Activated CD4-positive, alpha-beta T cell treated with anti-CD3 and anti-CD28 coated beads for 4 hours (primary cell): Measurements from ENCODE around the gene CMYA5.
"Not testable (repeated sequence)": the region's sequence is repeated elsewhere in the genome, so short reads cannot be mapped to it uniquely, and the experiment has no call there.

Source experiments
- DNase-seq, 2 donors: peaks; one replicate each; pipeline ENCODE4 v3.0.0-alpha.2; 2020

The CMYA5 gene

DNA sequence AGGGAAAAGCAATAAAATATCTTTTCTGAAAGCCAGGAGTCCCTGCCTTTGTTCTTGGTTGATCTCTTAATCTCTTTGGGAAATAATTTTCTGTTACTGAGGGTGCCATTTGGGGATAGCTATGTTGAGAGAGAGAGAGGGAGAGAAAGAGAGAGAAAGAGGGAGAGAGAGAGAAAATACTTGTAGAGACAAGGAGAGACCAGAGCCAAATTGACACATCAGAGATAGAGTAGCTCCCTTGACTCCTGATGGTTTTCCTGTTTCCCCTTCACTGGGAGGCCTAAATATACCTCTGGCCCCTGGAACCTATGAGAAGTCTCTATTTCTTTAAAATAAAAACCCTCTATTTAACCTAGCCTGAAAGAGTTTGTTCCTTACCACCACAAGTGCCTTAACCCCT lies 14.9 kb downstream of the CMYA5 start:
- DNase-seq = no peak

DNA sequence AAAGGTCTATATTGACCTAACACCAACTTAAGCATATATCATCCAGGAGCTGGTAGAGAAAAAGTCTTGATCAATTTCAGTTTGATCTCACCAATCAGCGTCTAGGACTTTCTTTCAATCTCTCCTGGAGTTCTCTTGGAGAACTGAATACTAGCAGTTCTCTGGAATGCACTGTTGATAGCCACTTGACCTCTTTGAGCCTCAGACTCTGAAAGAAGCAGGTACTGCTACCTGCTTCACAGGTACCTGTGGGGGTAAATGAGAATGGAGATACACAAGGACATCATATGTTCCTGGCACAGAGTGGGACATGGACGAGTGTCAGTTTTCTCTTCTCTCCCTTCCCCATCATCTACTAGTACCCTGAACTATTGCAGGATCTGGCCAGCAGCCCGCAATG lies 16.0 kb downstream of the CMYA5 start:
- no peak for DNase-seq

DNA sequence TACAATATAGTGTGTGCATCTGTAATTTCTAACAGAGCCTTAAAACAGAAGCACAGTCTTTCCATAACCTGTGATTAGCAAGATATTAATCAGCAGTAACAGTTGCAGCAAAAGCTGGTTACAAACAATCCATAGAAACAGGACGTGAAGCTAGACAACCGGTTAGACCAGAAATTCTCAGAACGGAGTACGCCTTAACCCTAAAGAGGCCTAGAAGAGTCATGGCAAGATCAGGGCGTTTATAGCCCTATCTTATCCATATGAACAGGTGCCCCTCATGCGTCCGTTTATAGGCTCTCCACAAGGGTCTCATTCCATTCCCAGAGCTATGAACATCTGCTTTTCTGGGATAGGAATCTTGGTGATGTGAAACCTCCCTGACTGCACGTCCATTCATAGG lies 16.7 kb downstream of the CMYA5 start:
- DNase-seq = not testable (repeated sequence)

DNA sequence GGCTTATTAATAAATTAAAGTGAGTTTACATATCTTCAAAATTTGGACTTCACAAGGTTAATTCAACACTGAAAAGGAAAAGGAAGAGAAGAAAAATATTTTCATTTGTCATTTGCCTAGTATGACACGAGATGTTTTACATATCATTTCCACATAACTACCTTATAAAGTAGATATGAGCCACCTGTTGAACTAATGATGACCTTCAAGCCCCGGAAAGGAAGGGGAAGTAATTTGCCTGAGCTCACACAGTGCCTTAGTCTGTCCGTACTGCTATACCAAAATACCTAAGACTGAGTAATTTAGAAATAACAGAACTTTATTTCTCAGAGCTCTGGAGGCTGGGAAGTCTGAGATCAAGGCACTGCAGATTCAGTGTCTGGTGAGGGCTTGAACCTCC lies 17.9 kb downstream of the CMYA5 start:
- DNase-seq = no peak

DNA sequence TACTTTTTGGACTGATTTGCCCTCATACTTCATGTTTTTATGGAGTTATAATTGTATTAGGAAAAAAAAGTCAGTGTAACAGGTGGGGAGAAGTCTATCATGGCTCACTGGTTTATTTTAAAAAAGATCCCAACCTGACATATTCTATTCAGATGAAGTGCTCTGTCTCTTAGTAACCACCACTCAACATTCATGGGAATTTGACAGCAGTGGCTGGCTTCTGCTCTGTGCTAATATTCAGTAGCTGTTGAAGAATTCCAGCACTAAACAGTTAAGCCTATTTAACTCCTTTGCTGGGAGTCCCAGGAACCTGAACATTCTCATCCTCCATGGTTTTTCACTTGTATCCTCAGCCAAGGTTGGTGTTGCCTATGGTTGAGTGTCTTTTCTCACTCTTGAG lies 23.1 kb downstream of the CMYA5 start:
- DNase-seq = no peak

DNA sequence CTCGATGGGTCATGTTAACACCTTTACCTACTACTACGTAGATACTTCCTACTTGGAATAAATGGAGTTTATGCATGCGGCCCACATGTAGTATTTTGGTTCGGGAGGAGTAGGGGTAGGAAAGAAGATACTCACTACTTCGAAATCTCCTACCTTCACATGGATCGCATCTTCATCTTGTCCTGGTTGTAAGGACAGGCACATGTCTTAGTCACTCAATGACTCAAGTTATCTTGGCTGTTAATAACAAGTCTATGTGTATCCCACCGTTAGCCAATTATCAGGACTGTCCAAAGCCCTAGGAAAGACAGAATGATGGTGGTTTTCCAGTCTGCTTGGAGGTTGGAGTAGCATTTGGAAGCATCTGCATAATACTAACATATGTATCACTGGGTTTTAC lies 24.1 kb downstream of the CMYA5 start:
- no peak for DNase-seq

DNA sequence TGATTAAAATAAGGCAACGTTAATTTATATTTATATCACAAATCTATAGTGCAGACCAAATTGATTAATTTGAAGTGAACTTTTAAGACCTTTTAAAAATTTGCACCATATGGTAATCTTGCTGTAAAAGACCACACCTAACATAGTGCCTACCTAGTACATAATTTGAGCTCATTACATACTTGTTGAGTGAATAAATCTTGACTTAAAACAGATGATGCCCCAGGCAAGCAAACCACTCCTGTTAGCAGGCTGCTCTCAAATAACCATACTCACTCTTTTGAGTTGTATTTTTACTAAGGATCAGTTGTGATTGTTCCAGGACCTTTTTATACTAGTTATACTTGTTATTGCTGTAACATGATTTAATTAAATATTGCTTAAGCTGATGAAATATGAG lies 27.2 kb downstream of the CMYA5 start:
- DNase-seq = no peak

DNA sequence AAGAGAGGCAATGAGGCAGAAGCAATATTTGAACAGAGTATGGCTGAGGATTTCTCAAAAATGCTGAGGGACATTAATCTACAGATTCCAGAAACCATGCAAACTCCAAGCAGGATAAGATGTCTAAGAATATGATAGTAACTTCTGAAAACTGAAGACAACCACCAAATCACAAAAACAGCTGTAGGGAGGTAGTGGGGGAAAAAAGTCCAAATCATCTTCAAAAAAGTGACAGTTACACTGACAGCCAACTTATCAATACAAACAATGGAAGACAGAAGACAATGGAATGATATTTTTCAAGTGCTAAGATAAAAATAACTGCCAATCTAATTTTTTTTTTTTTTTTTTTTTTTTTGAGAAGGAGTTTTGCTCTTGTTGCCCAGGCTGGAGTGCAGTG lies 30.5 kb downstream of the CMYA5 start:
- no peak for DNase-seq

DNA sequence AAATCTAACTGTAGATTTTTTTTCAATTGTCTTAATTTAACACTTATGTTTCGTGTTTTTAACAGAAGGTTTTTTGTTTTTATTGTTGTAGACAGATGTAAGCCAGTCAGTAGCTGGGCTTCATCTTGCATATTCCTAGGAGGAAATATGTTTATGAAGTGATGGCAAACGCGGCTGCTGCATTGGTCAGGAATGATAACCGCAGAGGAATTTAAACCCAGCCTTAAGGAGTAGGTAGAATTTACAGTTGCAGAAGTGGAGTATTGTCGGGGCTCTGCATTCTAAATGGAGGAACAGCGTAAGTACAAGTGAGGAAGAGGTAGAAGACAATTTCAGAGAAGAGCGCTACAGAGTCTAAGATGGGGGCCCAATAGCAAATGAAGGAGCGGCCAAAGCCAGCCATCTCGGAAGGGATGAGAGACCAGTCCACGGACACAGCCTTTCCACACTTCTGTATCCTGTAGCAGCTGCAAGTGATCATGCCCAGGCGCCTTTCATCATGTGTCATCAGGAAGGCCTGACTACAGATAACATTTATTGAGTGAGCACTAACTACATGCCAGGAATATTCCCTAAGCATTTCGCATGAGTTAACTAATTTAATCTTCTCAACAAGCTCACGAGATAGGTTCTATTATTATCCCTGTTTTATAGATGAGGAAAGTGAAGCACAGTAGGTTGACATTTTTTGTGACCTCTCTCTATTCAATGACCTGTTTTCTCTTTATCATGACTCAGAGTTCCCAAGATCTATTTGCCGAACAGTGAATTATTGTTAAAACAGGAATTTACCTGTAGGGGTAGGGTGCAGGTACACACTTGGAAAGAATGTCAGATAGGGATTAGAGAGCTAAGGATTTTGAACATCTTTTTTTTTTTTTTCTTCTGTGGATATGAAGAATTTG lies 38.1 kb downstream of the CMYA5 start:
- no peak for DNase-seq

DNA sequence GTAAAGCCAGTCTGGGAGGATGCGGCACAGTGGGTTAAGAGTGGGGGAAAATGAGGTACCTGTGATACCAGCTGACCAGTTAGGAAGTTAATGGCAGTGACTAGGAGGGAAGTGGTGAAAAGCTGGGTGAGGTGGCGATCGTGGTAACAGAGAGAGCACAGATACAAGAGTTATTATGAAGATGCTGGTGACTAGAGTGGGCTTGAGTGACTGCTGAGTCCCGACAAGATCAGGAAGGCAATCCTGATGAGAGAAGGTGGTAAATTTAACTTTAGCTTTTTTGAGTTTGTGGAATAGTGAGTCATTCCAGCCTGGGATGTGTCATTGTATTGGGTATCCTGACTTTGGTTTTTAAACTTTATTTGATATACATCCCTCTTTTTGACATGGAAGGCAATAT lies 38.8 kb downstream of the CMYA5 start:
- no peak for DNase-seq

DNA sequence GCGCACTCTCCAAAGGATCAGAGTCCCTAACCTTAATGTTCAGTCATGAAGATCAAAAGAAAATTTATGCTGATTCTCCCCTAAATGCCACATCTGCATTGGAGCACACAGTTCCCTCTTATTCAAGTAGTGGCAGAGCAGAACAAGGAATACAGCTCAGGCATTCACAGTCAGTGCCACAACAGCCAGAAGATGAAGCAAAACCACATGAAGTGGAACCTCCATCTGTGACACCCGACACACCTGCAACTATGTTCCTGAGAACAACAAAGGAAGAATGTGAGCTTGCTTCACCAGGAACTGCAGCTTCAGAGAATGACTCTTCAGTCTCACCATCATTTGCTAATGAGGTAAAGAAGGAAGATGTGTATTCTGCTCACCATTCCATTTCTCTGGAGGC lies 40.0 kb downstream of the CMYA5 start:
- no peak for DNase-seq

DNA sequence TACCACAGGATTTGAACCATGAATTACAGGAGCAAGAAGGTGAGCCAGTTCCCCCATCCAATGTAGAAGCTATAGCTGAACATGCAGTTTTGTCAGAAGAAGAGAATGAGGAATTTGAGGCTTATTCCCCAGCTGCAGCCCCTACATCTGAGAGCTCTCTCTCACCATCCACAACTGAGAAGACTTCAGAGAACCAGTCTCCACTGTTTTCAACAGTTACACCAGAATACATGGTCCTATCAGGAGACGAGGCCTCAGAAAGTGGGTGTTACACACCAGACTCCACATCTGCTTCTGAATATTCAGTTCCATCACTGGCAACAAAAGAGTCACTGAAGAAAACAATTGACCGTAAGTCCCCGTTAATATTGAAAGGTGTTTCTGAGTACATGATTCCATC lies 40.9 kb downstream of the CMYA5 start:
- DNase-seq = no peak

DNA sequence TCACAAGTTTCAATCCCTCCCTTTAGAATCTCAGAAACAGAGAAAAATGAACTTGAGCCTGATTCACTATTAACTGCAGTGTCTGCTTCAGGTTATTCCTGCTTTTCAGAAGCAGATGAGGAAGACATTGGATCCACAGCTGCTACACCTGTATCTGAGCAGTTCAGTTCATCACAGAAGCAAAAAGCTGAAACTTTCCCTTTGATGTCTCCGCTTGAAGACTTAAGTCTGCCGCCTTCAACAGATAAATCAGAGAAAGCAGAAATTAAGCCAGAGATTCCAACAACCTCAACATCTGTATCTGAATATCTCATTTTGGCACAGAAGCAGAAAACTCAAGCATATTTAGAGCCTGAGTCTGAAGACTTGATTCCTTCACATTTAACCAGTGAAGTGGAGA lies 42.1 kb downstream of the CMYA5 start:
- no peak for DNase-seq

DNA sequence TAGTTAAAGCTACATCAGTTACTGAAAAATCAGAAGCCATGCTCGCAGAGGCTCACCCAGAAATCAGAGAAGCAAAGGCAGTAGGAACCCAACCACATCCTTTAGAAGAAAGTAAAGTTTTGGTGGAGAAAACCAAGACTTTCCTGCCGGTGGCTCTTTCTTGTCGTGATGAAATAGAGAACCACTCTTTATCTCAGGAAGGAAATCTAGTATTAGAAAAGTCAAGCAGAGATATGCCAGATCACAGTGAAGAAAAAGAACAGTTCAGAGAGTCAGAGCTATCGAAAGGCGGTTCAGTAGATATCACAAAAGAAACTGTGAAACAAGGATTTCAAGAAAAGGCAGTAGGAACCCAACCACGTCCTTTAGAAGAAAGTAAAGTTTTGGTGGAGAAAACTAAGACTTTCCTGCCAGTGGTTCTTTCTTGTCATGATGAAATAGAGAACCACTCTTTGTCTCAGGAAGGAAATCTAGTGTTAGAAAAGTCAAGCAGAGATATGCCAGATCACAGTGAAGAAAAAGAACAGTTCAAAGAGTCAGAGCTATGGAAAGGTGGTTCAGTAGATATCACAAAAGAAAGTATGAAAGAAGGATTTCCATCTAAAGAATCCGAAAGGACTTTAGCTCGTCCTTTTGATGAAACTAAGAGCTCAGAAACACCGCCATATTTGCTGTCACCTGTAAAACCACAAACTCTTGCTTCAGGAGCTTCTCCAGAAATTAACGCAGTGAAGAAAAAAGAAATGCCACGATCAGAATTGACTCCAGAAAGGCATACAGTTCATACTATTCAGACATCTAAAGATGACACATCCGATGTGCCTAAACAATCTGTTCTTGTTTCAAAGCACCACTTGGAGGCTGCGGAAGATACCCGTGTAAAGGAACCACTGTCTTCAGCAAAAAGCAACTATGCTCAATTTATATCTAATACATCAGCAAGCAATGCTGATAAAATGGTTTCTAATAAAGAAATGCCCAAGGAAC lies 47.2 kb downstream of the CMYA5 start:
- no peak for DNase-seq

DNA sequence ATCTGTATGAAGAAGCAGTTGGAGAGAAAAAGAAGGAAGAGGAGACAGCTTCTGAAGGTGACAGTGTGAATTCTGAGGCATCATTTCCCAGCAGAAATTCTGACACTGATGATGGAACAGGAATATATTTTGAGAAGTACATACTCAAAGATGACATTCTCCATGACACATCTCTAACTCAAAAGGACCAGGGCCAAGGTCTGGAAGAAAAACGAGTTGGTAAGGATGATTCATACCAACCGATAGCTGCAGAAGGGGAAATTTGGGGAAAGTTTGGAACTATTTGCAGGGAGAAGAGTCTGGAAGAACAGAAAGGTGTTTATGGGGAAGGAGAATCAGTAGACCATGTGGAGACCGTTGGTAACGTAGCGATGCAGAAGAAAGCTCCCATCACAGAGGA lies 48.7 kb downstream of the CMYA5 start:
- DNase-seq = no peak

DNA sequence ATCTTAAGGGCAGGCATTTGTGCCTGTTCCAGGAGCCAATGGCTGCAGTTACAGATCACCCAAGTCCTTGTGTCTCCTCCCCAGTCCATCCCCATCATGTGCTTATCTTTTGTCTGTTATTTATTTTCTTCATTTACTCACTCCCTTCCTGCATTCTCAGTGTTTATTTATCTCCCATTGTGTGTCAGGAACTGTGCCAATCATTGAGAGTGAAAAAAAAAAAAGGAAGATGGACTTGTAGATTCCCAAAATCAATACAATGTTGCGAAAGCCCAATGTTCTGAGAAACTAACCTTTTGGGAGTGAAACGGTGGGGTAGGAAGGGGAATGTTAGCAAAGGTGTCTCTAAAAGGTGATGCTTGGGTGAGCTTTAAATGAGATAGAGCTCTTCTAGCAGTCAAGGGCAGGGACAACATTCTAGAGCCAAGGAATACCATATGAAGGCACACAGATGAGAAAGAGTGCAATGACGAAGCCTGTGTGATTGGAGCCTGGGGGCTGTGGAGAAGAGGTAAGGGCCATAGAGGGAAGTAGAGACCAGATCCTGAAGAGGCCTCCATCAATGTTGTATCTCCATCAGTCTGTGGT lies 53.0 kb downstream of the CMYA5 start:
- no peak for DNase-seq

DNA sequence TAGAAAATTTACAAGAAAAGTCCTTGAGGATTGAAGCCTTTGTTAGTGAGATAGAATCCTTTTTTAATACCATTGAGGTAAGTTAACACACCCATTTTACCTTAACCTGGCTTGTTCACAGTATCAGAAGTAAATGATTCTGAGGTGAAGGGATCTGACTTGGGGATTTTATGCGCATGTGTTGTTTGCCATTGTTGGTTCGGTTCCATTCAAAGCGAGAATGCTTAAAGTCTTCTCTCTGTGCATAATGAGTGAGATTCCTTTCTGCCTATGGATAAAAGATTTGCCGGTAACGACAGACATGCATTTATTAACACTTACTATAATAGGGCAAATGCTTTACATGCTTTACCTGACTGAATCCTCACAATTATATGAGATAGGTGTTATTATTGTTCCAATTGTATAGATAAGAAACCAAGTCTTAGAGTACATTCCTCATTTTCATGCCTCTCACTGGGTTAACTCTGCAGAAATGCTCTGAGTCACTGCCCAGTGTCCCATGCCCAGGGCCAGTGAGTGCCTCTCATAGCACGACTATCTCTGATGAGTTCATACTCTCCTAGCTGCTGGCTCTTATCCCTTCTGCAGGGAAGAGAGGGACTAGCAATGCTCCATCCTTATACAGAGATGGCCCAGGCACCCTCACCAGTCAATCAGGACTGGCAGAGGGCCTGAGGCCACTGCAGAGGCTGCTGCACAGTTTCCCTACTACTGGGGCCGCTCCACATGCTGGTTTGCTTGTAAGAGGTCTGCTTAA lies 54.4 kb downstream of the CMYA5 start:
- DNase-seq = no peak

DNA sequence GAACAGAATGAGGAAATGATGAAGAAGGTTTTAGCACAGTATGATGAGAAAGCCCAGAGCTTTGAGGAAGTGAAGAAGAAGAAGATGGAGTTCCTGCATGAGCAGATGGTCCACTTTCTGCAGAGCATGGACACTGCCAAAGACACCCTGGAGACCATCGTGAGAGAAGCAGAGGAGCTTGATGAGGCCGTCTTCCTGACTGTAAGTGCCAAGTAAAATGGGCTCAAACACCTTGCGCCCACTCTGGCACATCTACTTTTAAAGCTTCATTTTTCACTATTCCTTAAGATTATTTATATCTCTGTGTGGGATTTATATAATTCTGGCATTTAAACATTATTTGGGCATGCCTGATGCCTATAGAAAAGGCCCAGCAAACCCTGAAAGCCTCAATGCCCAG lies 55.6 kb downstream of the CMYA5 start:
- DNase-seq = no peak

DNA sequence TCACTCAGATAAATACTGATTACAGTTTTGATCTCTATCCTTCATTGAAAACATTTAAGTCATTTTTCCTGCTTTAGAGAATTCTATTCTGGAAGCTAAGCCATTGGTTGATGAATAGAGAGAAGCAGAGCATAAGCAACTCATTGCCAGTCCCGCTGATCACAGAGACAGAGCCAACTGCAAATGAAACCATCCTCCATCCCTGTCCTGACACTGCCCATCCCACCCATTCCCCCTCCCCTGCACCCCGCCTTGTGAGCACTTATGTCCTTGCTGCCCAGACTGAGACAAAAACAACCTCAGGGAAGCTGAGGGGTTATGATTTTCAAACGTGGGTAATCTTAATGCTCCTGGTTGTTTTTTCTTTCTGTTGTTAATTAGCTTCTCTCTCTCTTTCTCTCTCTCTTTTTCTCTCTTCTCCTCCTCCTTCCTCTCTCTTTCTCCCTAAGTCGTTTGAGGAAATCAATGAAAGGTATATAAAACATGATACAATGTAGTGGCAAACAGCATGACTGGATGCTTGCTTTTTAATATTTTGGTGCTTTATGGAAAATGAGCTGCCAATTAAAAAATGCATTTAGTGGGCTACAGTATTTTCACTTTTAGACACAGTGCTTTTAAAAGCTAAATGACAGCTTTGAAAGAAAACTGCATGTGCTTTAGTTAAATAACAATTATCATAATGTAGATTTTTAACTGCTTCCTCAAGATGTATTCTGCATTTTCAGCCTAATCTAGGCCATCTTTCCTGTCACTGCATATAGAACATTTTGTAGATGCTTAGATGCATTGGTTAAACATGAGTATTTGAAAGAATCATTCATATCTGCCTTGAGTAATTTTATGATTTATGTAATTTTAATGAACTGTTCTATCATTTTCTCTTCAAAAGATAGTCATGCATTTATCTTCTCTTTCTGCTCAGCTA lies 57.3 kb downstream of the CMYA5 start:
- no peak for DNase-seq

DNA sequence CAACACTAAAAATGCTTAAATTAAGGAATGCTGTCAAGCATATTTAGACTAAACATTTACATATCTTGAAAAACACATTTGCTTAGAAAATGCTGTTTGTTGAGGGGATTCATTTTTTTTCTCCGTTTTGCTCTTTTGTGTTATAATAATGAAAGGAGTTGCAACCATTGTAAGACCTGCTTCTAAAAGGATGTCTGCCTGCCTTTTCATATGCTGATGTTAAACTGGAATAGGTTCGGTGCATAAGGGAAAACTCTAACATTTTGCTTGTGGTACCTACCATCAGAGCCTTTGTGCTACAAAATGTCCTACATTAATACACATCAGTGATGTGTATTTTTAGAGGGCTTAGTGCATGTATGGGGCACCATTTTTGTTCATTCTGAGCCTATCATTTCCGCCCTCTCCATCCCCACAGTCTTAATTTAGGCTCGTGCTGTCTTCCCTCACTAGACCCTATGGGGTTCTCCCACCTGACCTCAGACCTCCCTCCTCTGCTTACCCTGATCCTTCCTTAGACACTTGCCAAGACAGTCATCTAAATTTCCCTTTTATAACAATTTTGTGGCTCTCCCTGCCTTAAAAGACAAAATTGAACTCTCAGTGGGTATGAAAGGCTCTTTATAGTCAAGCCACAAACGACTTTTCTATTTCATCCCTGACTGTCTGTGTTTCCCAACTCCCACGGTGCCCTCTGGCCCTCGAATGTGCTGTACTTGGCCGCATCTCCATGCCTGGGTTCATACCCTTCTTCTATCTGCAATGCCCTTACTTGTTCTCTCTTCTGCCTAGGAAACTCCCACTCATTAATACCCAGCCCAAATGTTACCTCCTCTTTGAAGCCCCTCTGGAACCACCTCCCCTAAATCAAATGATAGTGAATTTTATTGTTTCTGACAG lies 61.2 kb downstream of the CMYA5 start:
- no peak for DNase-seq

DNA sequence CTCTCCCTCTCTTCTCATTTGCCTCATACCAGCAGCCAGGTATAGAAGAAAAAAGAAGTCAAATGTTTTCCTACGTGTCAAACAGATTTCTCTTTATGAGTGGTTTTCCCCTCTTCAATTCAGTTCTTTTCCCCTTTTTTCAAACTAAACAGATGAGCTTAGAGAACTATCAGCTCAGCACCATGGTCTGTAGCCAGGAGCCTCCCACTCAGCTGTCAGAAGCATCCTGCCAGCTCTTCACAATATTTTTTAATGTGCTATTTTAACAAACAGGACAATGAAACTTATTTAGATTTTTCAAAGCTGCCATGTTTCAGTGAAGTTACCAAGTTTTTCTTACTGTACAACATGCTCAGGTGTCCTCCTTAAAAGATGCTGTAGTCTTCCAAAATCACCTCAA lies 63.5 kb downstream of the CMYA5 start:
- DNase-seq = no peak
